ENCODE measurements around the gene SIGMAR1. TPM values are rescaled to one million over a fixed set of nuclear protein-coding genes. Genes with fewer than 3 reads are reported as not detected.
A peak's percentile ranks its signal among the peaks of the same experiment; 100 is the strongest.
"Not testable (repeated sequence)": the region's sequence is repeated elsewhere in the genome, so short reads cannot be mapped to it uniquely, and the experiment has no call there.

SIGMAR1 gene
- total RNA-seq, 1 experiment from 2014 or later: 94.0 TPM

- in situ Hi-C loops (cut with HindIII; ENCODE audit: low pct_unique_long_range_greater_than_20kb, low sequenced_read_pairs); DNase-seq (ENCODE audit: low read depth, low spot score): not testable (repeated sequence)
Measured at GRCh38 chr9:34639322-34639721, 1.7 kb upstream of the SIGMAR1 start.

DNA sequence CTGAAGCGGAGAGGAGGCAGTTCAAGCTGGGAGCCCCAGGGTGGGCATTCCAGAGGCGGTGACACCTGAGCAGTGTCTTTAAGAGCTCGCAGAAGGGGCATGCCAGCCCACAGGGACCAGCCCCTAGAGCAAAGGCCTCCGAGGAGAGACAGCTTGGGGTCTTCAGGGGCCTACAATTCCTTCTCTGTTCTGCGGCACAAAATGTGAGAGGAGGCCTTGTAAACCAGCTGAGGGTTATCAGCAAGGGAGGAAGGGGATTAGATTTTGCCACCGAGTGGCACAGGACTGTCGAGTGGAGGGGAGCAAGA is 505 bp upstream of the SIGMAR1 start:
- no peak for DNase-seq (ENCODE audit: low read depth, low spot score)
- in situ Hi-C loops (cut with HindIII; ENCODE audit: low pct_unique_long_range_greater_than_20kb, low sequenced_read_pairs): no loop called here

GRCh38 chr9:34636791-34637355 is 714 bp downstream of the SIGMAR1 start:
- DNase-seq (ENCODE audit: low read depth, low spot score): no peak

DNA sequence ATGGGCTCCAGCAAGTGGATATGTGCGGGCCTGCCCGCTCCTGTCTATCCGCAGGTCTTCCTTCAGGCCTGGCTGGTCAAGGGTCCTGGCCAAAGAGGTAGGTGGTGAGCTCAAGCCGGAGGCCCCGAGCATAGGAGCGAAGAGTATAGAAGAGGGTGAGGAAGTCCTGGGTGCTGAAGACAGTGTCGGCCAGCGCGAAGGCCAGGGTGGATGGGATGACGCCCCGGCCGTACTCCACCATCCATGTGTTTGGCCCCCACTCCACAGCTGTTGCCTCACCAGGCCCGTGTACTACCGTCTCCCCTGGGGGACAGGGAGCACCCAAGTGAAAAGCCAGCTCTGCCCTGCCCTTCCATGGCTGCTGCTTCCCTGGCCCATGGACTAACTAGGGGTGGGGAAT is 2.0 kb downstream of the SIGMAR1 start:
- no peak for DNase-seq (ENCODE audit: low read depth, low spot score)
- in situ Hi-C loops (cut with HindIII; ENCODE audit: low pct_unique_long_range_greater_than_20kb, low sequenced_read_pairs): no loop called here

More at GRCh38 chr9:34636791-34637355, 714 bp downstream of the SIGMAR1 start:
- in situ Hi-C loops (cut with HindIII; ENCODE audit: low pct_unique_long_range_greater_than_20kb, low sequenced_read_pairs): no loop called here

- DNase-seq (ENCODE audit: low read depth, low spot score): no peak
Measured at GRCh38 chr9:34634551-34635248, 2.9 kb downstream of the SIGMAR1 start.

DNA sequence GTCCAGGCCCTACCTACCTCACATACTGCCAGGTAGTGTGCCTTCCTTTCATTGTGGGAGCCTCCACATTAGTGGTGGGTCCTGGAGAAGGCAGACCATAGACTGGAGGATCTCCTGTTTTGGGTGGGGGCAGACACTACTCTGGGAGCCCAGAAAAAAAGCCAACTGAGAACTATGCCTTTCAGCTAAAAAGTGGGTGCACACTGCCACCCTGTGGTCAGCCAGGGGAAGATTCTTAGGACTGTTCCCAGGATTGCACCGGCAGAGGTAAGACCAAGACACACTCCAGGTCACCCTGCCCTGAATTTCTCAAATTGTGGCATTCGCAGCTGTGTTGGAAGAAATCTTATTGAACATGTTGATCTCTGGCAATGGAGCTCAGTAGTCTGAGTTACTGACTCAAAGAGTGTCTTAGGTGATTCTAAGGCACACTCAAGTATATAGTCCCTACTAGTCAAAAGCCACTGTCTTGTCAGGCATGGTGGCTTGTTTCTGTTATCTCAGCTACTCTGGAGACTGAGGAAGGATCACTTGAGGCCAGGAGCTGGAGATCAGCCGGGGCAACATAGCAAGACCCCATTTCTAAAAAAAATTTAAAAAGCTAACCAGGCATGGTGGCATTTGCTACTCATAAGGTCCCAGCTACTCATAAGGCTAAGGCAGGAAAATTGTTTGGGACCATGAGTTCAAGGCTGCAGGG is 3.6 kb downstream of the SIGMAR1 start:
- in situ Hi-C loops (cut with HindIII; ENCODE audit: low pct_unique_long_range_greater_than_20kb, low sequenced_read_pairs): no loop called here
- peak; percentile 73 for DNase-seq (ENCODE audit: low read depth, low spot score)

More at GRCh38 chr9:34634551-34635248, 2.9 kb downstream of the SIGMAR1 start:
- in situ Hi-C loops (cut with HindIII; ENCODE audit: low pct_unique_long_range_greater_than_20kb, low sequenced_read_pairs): no loop called here

DNA sequence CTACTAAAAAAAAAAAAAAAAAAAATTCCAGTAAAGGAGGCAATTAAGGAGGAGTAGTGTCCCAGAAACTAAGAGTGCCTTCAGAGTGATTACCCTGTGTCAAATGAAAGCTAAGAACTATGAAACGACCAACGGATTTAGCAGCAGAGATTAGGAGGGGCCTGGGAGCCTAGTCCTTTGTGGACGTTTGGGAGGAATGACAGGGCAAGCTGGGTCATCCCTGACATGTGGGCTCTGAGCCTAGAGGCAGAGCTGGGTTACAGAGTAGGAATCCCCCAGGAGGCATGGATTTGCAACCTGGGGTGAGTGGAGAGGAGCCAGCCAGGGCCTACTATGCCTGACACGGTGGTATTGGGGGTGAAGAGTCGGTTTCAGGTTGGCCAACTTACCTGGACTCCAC is 4.4 kb downstream of the SIGMAR1 start:
- no peak for DNase-seq (ENCODE audit: low read depth, low spot score)
- in situ Hi-C loops (cut with HindIII; ENCODE audit: low pct_unique_long_range_greater_than_20kb, low sequenced_read_pairs): no loop called here

- in situ Hi-C loops (cut with HindIII; ENCODE audit: low pct_unique_long_range_greater_than_20kb, low sequenced_read_pairs): no loop called here
Measured at GRCh38 chr9:34630402-34631154, 7.0 kb downstream of the SIGMAR1 start.

GRCh38 chr9:34629491-34629808 is 8.1 kb downstream of the SIGMAR1 start:
- no peak for DNase-seq (ENCODE audit: low read depth, low spot score)
- in situ Hi-C loops (cut with HindIII; ENCODE audit: low pct_unique_long_range_greater_than_20kb, low sequenced_read_pairs): no loop called here

More at GRCh38 chr9:34630402-34631154, 7.0 kb downstream of the SIGMAR1 start:
- no peak for DNase-seq (ENCODE audit: low read depth, low spot score)

DNA sequence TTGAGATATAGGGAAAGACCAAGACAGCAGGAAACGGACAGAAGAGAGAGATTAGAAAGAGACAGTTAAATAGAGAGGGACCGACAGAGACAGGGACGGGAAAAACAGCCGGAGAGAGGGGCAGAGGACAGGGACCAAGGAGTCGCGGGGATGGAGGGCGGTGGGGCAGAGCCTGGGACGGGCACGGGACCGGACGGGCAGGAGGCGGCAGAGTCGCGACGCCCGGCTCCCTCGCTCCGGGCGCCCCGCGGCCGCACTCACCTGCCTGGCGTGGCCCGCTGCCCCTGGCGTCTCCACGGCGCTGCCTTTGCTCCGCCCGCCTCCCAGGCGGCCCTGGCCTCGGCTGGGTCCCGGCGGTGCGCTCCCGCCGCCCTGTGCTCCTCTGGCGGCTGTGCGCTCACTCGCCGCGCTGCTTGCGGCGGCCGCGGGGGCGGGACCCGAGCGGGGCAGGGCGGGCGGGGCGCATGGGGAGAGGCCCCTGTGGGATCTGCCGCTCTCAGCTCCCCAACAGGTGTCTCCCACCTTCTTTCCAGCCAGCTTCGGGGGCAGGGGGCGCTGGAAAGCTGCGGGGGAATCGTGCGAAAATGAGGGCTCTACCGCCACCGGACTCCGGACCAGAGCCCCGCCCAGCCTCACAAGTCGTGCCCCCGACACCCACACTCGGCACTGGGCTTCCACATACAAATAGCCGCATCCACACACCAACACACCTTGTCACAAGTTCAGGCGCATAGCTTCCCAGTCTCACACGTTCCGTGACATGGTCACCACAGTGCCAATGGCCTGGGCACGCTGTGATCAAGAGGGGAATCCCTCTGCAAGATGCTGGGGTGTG is 8.7 kb downstream of the SIGMAR1 start, which contains the start of gene ARID3C:
Gene ARID3C (minus strand): TSS at position 411 of the 835 bp plus-strand sequence. CDS start 1,052 bp downstream, outside the sequence.
- no peak for DNase-seq (ENCODE audit: low read depth, low spot score)
- in situ Hi-C loops (cut with HindIII; ENCODE audit: low pct_unique_long_range_greater_than_20kb, low sequenced_read_pairs): no loop called here

- in situ Hi-C loops (cut with HindIII; ENCODE audit: low pct_unique_long_range_greater_than_20kb, low sequenced_read_pairs): no loop called here
- DNase-seq (ENCODE audit: low read depth, low spot score): no peak
Measured at GRCh38 chr9:34627716-34628655, 9.6 kb downstream of the SIGMAR1 start.

DNA sequence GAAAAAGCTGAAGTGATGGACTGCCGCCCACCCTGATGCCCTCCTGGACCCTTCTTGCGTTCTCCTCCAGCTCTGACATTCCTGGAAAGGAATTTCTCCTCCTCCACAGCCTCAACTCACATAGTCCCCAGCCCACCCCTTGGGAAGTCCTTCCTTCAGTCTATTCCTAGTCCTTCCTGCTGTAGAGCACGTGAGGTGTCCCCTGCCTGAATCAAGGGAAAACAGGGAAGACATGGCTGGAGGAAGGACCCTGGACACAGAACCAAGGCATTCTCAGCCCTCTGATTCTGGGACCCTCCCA is 12.5 kb downstream of the SIGMAR1 start:
- in situ Hi-C loops (cut with HindIII; ENCODE audit: low pct_unique_long_range_greater_than_20kb, low sequenced_read_pairs): no loop called here
- no peak for DNase-seq (ENCODE audit: low read depth, low spot score)

- no peak for DNase-seq (ENCODE audit: low read depth, low spot score)
- in situ Hi-C loops (cut with HindIII; ENCODE audit: low pct_unique_long_range_greater_than_20kb, low sequenced_read_pairs): no loop called here
Measured at GRCh38 chr9:34624475-34625185, 13.0 kb downstream of the SIGMAR1 start.

DNA sequence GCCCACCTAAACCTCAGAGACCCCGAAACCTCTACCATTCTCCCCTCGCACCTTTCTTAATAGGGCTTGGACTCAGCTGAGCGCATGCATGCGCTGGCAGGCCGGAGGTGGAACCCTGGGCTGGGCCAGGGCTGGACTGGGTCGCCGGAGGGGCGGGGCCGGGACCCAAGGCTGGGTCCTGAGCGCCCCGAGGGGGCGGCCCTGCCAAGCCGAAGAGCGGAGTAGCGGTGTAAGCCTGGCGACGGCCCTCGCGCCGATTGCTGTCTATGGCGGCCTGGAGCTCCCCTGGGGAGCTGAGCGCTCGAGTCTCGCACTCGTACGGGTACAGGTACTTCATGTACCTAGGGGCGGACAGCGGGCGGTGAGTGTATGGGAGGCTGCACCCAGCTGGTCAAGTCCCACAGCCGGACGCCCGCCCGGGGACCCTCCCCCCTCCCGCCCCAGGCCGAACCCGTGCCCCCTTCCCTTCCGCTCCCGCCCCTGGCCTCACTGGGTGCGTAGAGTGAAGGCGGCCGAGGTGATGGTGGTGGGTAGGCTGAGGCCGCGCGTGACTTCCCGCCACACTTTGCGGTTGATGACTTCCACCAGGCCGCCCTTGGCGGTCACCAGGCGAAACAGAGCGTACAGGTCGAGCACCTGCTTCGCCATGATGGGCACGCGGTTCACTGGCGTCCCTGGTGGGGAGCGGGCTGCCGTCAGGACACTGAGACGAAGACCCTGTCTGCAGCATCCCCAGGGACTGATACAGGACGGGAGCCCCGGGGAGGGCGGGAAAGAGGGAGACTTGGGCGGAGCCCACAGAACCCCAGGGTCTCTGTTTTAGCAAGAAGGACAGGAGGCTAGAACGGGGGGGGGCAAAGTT is 14.0 kb downstream of the SIGMAR1 start:
- in situ Hi-C loops (cut with HindIII; ENCODE audit: low pct_unique_long_range_greater_than_20kb, low sequenced_read_pairs): no loop called here
- DNase-seq (ENCODE audit: low read depth, low spot score): no peak
